NB4 (cell line): ENCODE measurements around the gene ELFN2.

Experiments
- POLR2A ChIP-seq: IDR thresholded peaks from 2 replicates; pipeline ENCODE4 v1.6.1; 2011; ENCODE audit warnings: mild to moderate bottlenecking; ENCODE audit not compliant: insufficient read length; ENCODE audit errors: extremely low read depth
- TF ChIP-seq, protein P1 (sequence below): IDR thresholded peaks from one replicate; pipeline ENCODE4 v1.5.1; 2012; ENCODE audit warnings: low read depth, low read length
- TF ChIP-seq, protein P2 (sequence below): IDR thresholded peaks from 2 replicates; pipeline ENCODE4 v1.6.1; 2011; ENCODE audit warnings: low read depth, low read length

DNA sequence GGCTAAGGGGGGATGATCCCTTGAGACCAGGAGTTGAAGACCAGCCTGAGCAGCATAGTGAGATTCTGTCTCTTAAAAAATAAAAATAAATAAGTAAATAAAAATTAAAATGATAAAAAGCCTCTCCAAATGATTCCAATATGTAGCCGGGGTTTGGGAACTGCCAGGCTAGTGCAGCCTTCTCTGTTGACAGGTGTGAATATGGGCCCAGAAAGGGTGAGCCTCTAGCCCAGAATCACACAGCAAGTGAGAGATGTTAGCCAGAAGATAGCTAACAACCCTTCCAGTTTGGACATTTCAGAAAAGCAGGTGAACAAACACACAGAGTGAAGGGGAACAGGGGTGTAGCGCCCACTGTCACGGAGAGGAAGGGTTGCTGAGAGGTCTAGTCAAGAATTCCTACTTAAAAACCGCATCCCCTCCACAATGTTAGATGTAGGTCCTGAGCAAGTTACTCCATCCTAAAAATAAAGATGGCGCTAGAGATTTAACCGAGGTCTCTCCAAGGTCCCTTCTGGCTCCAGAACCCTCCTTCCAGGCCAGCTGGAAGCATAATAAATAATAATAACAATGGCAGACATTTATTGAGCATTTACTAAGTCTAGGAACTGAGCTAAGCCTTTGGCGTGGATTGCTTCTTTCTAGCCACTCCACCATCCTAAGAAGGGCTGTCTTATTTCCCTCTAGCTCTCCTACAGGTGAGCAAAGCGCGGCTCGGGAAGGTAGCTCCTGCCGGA is 93.4 kb downstream of the ELFN2 start:
- TF ChIP-seq, protein P1, sequence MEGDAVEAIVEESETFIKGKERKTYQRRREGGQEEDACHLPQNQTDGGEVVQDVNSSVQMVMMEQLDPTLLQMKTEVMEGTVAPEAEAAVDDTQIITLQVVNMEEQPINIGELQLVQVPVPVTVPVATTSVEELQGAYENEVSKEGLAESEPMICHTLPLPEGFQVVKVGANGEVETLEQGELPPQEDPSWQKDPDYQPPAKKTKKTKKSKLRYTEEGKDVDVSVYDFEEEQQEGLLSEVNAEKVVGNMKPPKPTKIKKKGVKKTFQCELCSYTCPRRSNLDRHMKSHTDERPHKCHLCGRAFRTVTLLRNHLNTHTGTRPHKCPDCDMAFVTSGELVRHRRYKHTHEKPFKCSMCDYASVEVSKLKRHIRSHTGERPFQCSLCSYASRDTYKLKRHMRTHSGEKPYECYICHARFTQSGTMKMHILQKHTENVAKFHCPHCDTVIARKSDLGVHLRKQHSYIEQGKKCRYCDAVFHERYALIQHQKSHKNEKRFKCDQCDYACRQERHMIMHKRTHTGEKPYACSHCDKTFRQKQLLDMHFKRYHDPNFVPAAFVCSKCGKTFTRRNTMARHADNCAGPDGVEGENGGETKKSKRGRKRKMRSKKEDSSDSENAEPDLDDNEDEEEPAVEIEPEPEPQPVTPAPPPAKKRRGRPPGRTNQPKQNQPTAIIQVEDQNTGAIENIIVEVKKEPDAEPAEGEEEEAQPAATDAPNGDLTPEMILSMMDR: no peak
- no peak for TF ChIP-seq POLR2A
- TF ChIP-seq, protein P2, sequence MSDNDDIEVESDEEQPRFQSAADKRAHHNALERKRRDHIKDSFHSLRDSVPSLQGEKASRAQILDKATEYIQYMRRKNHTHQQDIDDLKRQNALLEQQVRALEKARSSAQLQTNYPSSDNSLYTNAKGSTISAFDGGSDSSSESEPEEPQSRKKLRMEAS: no peak
